Chondrocyte (in vitro differentiated cells): ENCODE data around the gene CBL. TPM values are rescaled to one million over a fixed set of nuclear protein-coding genes. Genes with fewer than 3 reads are reported as not detected.
"Not testable (repeated sequence)": the region's sequence is repeated elsewhere in the genome, so short reads cannot be mapped to it uniquely, and the experiment has no call there.

Experiments
- DNase-seq: peaks from one replicate; pipeline ENCODE4 v3.0.0; 2021; ENCODE audit warnings: mixed read lengths, low spot score
- H3K27ac Mint-ChIP-seq: one replicate; pipeline ENCODE4 v1.8.0; 2021; ENCODE audit warnings: mild to moderate bottlenecking, moderate library complexity, mixed read lengths; ENCODE audit not compliant: unreplicated experiment
- H3K27me3 Mint-ChIP-seq: 2 replicates; pipeline ENCODE4 v1.8.0; 2021; ENCODE audit warnings: low read depth, mixed read lengths
- H3K36me3 Mint-ChIP-seq: 2 replicates; pipeline ENCODE4 v1.8.0; 2021; ENCODE audit warnings: low read depth, mixed read lengths
- H3K4me1 Mint-ChIP-seq: 2 replicates; pipeline ENCODE4 v1.8.0; 2021; ENCODE audit warnings: low read depth, mild to moderate bottlenecking, mixed read lengths
- H3K4me3 Mint-ChIP-seq: one replicate; pipeline ENCODE4 v1.8.0; 2021; ENCODE audit warnings: mild to moderate bottlenecking, moderate library complexity, mixed read lengths; ENCODE audit not compliant: unreplicated experiment
- H3K9me3 Mint-ChIP-seq: 2 replicates; pipeline ENCODE4 v1.8.0; 2021; ENCODE audit warnings: low read depth, mixed read lengths
- CTCF ChIP-seq: fragments of 200-600 bp; sonication (generic); IDR thresholded peaks from 2 replicates; pipeline ENCODE4 v1.5.0; 2021; ENCODE audit warnings: antibody characterized with exemption, mild to moderate bottlenecking, moderate library complexity
- total RNA-seq: library from RNA; stranded (reverse); gene quantifications from 3 replicates; pipeline ENCODE4 v1.2.1, GENCODE V29; 2021

The CBL gene
- total RNA-seq, 1 donor from 2014 or later, result 25.8 TPM

GRCh38 chr11:119179342-119179741 lies 26.8 kb upstream of the CBL start:
- no peak for DNase-seq
- peaks cover 14% of the 10 kb centered on the region for H3K36me3 Mint-ChIP-seq
- no peak overlapping the region for H3K4me3 Mint-ChIP-seq
- H3K27me3 Mint-ChIP-seq, result no peaks in the 10 kb centered on the region
- peaks cover 12% of the 10 kb centered on the region for H3K4me1 Mint-ChIP-seq
- no peak for TF ChIP-seq CTCF
- H3K27ac Mint-ChIP-seq, result no peak overlapping the region
- no peaks in the 10 kb centered on the region for H3K9me3 Mint-ChIP-seq

- no peak for DNase-seq
- no peak for TF ChIP-seq CTCF
- peaks cover 12% of the 10 kb centered on the region for H3K4me1 Mint-ChIP-seq
- peaks cover 13% of the 10 kb centered on the region for H3K36me3 Mint-ChIP-seq
- H3K27me3 Mint-ChIP-seq, result no peaks in the 10 kb centered on the region
- H3K4me3 Mint-ChIP-seq, result no peak overlapping the region
- no peak overlapping the region for H3K27ac Mint-ChIP-seq
- no peaks in the 10 kb centered on the region for H3K9me3 Mint-ChIP-seq
Measured at GRCh38 chr11:119179983-119180382, 26.2 kb upstream of the CBL start.

GRCh38 chr11:119180729-119181676 lies 25.1 kb upstream of the CBL start:
- DNase-seq, result no peak
- no peak for TF ChIP-seq CTCF
- Mint-ChIP-seq H3K27ac (no peak overlapping the region), H3K27me3 (no peaks in the 10 kb centered on the region), H3K36me3 (peaks cover 13% of the 10 kb centered on the region), H3K9me3 (no peaks in the 10 kb centered on the region), H3K4me1 (peaks cover 8% of the 10 kb centered on the region), H3K4me3 (no peak overlapping the region)

GRCh38 chr11:119181677-119182412 lies 24.3 kb upstream of the CBL start:
- TF ChIP-seq CTCF, result no peak
- H3K27ac Mint-ChIP-seq, result no peak overlapping the region
- H3K4me3 Mint-ChIP-seq, result no peak overlapping the region

GRCh38 chr11:119184399-119184798 lies 21.7 kb upstream of the CBL start:
- not testable (repeated sequence) for H3K27me3 Mint-ChIP-seq, H3K4me1 Mint-ChIP-seq, H3K9me3 Mint-ChIP-seq, H3K27ac Mint-ChIP-seq, H3K4me3 Mint-ChIP-seq, DNase-seq
- peaks cover 11% of the 10 kb centered on the region for H3K36me3 Mint-ChIP-seq

More at GRCh38 chr11:119181677-119182412, 24.3 kb upstream of the CBL start:
- Mint-ChIP-seq H3K36me3 (peaks cover 13% of the 10 kb centered on the region), H3K4me1 (peaks cover 8% of the 10 kb centered on the region), H3K27me3 (no peaks in the 10 kb centered on the region), H3K9me3 (no peaks in the 10 kb centered on the region)
- DNase-seq, result no peak
